Endometrial microvascular endothelial cells (primary cell): Measurements from ENCODE around the gene EPS8L2. TPM values are rescaled to one million over a fixed set of nuclear protein-coding genes. Genes with fewer than 3 reads are reported as not detected.

Source experiments
- in situ Hi-C: cut with HindIII; loops from 2 replicates; pipeline ENCODE4 v1.10.0; 2017; ENCODE audit warnings: low sequenced_read_pairs, low pct_unique_long_range_greater_than_20kb; ENCODE audit errors: inconsistent ontology term
- total RNA-seq: library from RNA; depleted of rRNA; stranded (reverse); fragments of >200 nt; gene quantifications from one replicate; pipeline ENCODE4 v1.2.3, GENCODE V29; 2015; ENCODE audit errors: inconsistent ontology term

EPS8L2 gene
- total RNA-seq, result 0.56 TPM

DNA sequence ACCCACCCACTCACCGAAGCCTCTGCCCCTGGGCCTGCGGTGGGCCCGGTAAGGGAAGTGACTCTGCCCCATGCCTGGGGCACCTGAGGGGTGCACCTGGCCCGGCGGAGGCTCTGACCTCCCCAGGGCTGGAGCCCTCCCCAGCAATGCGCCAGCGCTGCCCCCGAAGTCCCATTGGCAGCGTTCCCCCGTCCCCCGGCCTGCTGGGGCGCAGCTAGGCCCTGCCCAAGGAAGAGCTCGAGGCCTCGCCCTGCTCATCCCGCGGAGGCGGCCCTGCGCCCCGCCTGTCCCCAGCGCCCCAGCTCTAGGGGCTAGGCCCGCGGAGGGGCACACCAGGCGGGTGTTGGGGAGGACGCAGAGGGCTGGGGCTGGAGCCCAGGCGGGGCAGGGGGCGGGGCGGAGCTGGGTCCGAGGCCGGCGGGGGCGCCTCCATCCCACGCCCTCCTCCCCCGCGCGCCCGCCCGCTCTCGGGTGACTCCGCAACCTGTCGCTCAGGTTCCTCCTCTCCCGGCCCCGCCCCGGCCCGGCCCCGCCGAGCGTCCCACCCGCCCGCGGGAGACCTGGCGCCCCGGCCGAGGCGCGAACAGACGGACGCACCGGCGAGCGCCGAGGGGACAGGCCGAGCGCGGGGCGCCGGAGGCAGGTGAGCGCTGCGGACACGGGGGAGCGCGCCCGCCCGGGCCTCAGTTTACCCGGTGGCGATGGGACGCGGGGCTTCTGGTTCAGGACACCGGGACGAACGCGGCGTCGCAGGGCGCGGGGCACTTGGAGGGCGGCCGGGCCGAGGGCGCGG lies at the start of gene EPS8L2:
TSS of gene EPS8L2 (plus strand) at position 586 of the 793 bp plus-strand sequence. CDS start 3,177 bp downstream, outside the sequence.
- in situ Hi-C loops, result no loop called here

DNA sequence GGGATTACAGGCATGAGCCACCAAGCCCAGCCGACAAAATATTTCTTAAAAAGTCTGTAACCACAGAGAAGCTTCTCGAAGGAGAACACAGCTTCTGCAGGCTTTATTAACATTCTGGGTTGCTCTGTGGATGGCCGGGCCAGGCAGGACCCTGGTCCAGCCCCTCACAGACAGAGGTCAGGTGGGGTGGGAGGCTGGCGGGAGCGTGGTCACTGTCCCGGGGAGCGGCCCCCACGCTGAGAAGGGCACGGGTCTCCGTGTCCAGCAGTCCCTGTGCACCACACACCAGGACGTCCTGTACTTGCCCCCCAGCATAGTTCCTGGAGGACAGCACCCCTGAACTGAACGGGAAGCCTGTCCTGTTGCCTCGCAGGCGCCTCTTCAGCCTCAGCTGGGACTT lies 49.6 kb upstream of the EPS8L2 start:
- in situ Hi-C loops, result no loop called here

GRCh38 chr11:656866-657265 lies 49.2 kb upstream of the EPS8L2 start:
- in situ Hi-C loops, result no loop called here

DNA sequence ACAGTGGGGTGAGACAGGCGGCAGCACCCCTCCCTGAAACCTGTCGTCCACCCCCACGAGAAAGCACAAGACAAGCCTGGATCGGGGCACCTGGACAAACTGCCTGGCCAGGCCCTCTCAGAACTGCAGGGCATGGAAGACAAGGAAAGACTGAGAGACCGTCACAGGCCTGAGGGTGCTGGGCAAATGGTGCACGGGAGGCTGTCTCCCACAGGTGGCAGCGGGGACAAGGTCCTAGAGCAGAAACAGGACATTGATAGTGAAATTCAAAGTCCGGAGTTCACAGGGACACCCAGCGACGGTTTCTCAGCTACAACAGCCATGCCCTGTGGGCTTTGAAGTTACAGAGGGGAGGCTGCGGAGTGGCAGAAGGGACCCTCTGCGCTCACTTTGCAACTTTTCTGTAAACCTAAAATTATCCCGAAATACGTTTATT lies 48.3 kb upstream of the EPS8L2 start:
- in situ Hi-C loops, result no loop called here

- in situ Hi-C loops, result no loop called here
These were observed 46.4 kb upstream of the EPS8L2 start for GRCh38 chr11:659532-660085.

DNA sequence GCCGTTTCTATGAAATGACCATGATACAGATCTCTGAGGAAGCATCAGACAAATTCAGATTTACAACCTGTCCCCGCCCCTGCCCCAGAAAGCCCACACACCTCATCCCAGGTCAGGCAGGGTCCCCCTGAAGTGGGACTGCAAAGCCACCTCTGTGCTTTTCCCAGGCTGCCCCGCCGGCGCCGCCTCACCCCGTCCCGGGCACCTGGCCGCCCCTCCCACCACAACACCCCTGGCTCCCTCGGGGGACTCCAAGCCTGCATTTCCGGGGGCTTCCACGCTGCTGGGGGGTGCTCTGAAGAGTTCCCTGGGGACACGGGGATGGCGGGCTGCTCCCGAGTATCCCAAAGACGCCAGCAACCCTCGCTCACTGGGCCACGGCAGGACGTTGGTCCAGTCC lies 45.8 kb upstream of the EPS8L2 start:
- in situ Hi-C loops, result no loop called here

DNA sequence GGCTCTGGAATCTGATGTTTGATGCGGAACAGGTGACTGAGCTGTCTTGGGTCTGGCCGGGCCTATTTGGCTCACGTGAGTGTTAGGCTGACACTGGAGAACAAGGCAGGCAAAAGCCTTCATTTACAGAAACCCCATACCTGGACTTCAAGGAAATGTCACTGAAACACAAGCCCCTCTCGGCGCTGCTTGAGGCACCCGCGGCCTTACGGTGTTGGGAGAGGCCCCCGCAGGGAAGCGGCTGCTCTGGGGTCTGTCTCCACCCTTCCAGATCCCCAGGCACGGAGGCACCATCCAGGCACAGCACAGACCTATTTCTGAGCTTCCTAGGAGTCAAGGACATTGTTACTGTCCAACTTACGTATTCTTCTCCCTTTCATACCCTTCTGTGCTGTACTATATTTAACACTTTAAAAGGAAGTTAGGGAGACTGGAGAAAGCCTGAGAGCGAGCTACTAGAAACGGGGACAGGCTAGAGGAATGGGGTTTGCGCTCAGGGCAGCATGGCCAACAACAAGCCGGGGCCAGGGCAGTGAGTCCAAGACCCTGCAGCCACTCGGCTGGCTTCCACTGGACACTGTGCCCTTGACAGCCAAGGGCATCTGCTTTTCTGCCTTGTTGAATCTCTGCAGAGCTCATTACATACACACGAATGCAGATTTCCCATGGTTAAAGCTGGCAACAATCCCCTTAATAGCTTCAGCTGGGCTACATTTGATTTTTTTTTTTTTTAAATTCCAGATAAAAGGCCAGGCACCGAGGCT lies 45.2 kb upstream of the EPS8L2 start:
- in situ Hi-C loops, result no loop called here

GRCh38 chr11:662689-663274 lies 43.2 kb upstream of the EPS8L2 start:
- in situ Hi-C loops, result no loop called here

- in situ Hi-C loops, result no loop called here
These were observed 40.8 kb upstream of the EPS8L2 start for GRCh38 chr11:665062-665703.

DNA sequence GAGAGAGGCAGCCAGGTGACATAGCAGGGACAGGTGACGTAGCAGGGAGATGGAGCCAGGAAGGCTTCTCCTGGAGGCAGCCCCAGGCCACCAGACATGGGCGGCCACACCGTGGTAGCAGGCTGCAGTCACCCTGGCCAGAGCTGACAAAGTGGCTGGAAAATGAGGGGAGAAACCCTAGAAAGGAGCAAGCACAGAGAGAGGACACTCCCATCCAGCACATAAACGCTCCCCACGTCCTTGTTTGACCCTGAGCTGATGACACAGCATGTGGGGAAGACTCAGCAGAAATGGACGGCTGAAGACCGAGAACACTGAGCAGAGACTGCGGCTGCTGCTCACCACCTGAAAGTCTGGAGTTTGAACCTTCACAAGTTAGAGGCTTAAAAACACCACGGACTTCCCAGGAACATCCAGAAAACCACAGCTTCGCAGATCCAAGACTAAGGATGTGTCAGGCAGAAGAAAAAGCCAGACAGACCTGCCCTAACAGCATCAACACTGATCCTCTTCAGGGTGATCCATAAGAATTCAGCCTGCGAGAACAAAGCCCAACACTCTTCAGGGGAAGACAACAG lies 40.2 kb upstream of the EPS8L2 start:
- in situ Hi-C loops, result no loop called here

DNA sequence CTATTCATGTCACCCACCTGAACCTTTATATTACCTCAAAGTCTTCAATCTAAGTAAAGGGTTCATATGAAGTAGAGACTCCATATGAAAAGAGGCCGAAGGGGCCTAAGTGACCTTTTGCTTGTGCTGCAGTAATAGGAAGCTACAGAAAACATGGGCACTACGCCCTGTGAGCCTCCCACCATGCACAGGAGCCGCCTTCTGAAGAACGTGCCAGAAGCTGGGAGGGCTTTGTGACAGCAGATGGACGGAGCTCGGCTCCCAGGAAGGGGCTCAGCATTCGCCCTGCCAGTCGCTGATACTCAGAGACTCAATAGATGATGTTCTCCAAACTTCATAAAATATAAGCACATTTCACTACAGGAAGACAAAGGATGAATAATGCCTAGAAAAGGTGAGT lies 32.2 kb upstream of the EPS8L2 start:
- in situ Hi-C loops, result no loop called here

DNA sequence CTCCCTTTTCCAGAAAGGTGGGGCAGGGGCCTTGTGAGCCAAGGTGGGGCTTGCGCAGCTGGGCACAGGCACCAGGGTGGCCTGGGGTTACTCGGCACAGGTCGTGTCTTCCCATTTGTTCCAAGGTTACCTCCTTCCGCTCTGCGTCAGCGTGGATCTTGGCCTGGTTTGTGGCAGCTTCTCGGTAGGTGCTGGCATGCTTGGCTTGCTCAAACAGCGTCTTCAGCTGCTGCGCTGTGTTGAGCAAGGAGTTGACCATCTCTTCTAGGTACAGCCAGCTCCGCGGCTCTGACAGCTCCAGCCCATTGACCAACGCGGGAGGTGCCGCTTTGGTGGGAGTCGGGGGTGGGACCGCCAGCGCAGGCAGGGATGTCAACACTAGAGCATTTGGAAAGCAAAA lies 31.6 kb upstream of the EPS8L2 start:
- in situ Hi-C loops, result no loop called here

DNA sequence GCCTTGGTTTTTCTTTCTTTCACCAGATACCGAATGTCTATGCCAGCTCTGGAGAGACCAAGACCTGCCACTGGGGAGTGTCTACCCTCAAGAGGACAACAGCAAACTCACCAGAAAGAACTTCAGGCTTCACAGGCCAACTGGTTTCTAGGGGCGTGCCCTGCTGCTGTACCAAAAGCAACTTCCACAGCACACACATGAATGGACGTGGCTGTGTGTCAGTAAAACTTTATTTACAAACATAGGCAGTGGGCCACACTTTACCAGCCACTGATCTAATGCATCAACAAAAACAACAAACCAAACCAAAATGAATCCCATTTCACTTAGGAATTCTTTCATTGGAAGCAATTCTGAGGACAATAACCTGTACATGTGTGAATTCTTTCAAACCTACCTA lies 27.7 kb upstream of the EPS8L2 start:
- in situ Hi-C loops, result no loop called here

DNA sequence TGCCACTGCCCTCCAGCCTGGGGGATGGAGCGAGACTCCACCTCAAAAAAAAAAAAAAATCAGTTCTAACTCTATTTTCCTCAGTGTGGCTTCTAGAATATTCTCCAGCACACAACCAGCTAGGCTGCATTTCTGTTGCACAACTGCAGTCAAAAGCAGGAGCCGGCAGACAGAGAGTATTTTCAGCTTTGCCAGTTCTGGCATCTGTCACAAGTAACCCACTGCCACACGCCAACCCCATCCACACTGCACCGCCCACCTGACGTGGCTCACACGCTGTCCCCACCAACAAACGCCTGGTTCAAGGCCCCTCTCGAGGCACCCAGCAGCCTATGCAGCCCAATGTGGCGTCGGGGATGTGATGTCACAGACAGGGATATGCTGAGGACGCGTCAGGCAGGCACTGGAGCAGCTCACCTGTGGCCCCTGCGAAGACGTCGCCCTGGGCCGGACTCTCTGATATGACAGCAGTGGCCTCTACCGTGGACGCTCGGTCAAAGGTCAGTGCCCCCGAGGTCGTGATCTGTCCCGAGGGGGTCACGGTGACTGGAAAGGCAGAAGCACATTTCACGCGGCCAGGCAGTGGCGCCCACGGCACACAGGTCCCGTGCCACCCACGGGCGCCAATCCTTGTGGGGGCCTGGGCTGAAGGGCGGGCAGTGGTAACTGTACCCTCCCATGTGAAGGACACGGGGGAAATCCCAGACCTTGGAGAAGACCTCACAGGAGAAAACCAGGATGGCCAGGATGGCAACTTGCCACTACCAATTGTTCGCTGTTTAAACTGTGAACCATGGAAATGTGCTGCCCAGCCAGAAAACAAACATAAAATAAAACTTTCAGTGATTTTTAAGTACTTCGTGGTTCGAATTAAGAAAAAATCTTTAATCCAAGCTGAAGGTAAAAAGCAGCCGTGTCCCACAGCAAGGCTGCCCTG lies 26.5 kb upstream of the EPS8L2 start:
- in situ Hi-C loops, result no loop called here

GRCh38 chr11:680476-680875 lies 25.6 kb upstream of the EPS8L2 start:
- in situ Hi-C loops, result no loop called here

- in situ Hi-C loops, result no loop called here
These were observed 25.1 kb upstream of the EPS8L2 start for GRCh38 chr11:680970-681369.

GRCh38 chr11:686451-687243 lies 19.4 kb upstream of the EPS8L2 start:
- in situ Hi-C loops, result no loop called here
